Activated CD8-positive, alpha-beta memory T cell treated with anti-CD3 and anti-CD28 coated beads, Interleukin-2, amount 50 U/mL, for 1 hour (primary cell): ENCODE measurements around the gene NXPE4.
"Not testable (repeated sequence)": the region's sequence is repeated elsewhere in the genome, so short reads cannot be mapped to it uniquely, and the experiment has no call there.

ENCODE experiments used
- DNase-seq: peaks from one replicate; pipeline ENCODE4 v3.0.0-alpha.2; 2020; ENCODE audit errors: extremely low read depth

Gene NXPE4

GRCh38 chr11:114610550-114610949, 15.0 kb upstream of the NXPE4 start:
- no peak for DNase-seq

DNA sequence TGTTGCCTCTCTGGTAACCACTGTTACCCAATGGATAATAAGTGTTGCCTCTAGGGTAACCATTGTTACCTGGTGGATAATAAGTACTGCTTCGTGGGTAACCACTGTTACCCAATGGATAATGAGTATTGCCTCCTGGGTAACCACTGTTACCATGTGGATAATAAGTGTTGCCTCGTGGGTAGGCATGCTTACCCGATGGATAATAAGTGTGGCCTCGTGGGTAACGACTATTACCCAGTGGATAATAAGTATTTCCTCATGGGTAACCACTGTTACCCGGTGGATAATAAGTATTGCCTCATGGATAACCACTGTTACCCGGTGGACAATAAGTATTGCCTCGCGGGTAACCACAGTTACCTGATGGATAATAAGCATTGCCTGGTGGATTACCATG, 13.8 kb upstream of the NXPE4 start:
- DNase-seq = no peak

DNA sequence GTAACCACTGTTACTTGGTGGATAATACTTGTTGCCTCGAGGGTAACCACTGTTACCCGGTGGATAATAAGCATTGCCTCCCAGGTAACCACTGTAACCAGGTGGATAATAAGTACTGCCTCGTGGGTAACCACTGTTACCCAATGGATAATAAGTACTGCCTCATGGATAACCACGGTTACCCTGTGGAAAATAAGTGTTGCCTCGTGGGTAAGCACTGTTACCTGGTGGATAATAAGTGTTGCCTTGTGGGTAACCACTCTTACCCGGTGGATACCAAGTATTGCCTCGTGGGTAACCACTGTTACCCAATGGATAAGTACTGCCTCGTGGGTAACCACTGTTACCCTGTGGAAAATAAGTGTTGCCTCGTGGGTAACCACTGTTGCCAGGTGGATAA, 13.0 kb upstream of the NXPE4 start:
- not testable (repeated sequence) for DNase-seq

GRCh38 chr11:114607753-114608459, 12.3 kb upstream of the NXPE4 start:
- no peak for DNase-seq

DNA sequence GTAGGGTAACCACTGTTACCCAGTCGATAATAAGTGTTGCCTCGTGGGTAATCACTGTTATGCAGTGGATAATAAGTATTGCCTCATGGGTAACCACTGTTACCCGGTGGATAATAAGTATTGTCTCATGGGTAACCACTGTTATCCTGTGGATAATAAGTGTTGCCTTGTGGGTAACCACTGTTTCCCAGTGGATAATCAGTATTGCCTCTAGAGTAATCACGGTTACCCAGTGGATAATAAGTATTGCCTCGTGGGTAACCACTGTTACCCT, 11.2 kb upstream of the NXPE4 start:
- not testable (repeated sequence) for DNase-seq

DNA sequence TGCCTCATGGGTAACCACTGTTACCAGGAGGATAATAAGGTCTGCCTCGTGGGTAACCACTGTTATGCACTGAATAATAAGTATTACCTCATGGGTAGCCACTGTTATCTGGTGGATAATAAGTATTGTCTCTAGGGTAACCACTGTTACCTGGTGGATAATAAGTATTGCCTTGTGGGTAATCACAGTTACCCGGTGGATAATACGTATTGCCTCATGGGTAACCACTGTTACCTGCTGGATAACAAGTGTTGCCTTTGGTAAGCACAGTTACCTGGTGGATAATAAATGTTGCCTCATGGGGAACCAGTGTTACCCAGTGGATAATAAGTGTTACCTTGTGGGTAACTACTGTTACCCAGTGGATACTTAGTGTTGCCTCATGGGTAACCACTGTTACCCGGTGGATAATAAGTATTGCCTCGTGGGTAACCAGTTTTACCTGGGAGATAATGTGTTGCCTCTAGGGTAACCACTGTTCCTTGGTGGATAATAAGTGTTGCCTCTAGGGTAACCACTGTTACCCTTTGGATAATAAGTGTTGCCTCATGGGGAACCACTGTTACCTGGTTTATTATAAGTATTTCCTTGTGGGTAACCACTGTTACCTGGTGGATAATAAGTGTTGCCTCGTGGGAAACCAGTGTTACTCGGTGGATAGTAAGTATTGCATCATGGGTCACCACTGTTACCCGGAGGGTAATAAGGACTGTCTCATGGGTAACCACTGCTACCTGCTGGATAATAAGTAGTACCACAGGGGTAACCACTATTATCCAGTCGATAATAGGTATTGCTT, 10.6 kb upstream of the NXPE4 start:
- no peak for DNase-seq

GRCh38 chr11:114605370-114605769, 9.8 kb upstream of the NXPE4 start:
- no peak for DNase-seq

DNA sequence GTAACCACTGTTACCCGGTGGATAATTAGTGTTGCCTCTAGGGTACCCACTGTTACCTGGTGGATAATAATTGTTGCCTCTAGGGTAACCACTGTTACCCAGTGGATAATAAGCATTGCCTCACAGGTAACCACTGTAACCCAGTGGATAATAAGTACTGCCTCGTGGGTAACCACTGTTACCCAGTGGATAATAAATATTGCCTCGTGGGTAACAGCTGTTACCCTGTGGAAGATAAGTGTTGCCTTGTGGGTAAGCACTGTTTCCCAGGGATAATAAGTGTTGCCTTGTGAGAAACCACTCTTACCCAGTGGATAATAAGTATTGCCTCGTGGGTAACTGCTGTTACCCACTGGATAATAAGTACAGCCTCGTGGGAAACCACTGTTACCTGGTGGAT, 9.3 kb upstream of the NXPE4 start:
- no peak for DNase-seq

DNA sequence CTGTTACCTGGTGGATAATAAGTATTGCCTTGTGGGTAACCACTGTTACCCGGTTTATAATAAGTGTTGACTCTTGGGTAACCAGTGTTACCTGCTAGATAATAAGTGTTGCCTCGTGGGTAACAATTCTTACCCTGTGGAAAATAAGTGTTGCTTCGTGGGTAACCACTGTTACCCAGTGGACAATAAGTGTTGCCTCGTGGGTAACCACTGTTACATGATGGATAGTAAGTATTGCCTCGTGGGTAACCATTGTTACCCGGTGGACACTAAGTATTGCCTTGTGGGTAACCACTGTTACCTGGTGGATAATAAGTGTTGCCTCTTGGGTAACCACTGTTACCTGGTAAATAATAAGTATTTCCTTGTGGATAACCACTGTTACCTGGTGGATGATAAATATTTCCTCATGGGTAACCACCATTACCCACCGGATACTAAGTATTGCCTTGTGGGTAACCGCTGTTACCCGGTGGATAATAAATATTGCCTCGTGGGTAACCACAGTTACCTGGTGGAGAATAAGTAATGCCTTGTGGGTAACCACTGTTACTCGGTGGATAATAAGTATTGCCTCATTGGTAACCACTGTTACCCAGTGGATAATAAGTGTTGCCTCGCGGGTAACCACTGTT, 8.7 kb upstream of the NXPE4 start:
- DNase-seq = no peak

GRCh38 chr11:114603151-114603550, 7.6 kb upstream of the NXPE4 start:
- not testable (repeated sequence) for DNase-seq

GRCh38 chr11:114598461-114598860, 2.9 kb upstream of the NXPE4 start:
- DNase-seq = no peak

GRCh38 chr11:114596175-114596919, 761 bp upstream of the NXPE4 start:
- DNase-seq = no peak

DNA sequence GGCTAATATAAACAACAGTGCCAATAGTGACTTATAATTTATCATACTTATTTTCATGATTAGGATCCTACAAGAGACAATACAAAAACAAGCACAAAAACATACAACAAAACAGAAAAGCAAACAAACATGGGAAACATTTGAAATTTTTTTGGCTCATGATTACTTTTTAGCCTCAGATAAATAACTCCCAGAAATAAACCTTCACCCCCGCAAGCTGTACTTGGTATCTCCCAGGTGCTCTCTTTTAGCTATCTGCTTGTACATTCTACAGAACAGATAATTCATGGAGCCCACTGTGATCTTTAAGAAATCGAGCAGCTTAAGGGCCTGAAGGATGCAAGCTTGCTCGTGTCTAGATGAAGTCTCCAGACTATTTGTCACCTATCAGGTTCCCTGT, 883 bp downstream of the NXPE4 start:
- DNase-seq = no peak

DNA sequence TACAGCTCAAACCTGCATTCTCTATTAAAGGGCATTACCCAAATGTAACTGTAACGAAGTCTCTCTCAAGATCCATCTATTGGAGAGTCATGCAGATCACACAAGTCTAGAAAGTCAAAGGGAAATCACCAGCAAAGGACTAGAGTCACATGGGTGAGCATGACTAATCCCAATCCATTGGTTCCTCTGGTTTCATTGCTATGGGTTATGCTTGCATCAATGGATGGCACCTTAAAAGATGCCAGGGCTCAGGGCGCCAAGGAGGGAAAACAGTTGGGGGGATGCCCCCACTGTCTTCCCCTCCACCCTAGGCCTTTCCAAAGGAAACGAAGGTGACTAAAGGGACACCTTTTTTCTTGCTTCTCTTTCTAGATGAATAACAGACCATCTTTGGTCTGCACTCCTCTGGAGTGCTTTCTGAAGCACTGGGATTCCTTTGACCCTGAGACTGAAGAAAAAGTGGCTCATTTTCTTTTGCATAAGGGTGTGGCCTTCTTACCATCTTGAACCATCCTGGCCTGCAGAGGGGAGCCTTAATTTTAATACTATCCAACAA, 8.1 kb downstream of the NXPE4 start:
- DNase-seq = no peak

DNA sequence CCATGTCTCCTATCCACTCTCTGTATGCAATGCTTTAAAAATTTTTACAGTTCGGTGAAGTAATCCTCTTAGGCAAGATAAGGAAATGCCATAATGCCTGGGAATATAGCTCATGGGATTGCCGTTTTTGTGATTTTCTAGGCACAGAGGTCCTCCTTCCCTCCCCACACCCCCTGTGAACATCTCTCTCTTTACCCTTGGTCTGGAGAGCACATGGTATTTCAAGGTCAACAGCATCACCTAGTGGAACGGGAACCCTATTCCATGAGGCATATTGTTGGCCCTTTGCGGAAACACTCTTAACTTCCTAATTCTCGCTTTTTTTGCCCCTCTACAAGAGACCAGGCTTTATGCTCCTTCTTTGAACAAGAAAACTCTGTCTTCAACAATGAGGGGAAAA, 8.8 kb downstream of the NXPE4 start:
- no peak for DNase-seq

DNA sequence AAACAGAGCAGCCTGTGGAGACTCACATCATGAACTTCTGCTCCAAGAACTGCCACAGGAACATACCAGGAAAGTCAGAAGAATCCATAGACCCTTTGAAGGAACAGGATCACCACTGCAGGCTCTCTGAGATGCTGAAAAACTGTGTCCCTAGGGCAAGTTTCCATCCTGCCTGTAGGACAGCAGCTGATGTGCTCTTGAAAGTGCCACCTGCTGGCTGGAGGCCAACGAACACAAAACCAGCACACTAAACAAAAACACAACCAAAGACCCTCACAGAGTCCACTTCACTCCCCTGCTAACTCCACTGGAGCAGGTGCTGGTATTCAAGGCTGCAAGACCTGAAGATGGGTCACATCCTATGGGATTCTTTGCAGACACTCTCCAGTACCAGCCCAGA, 23.9 kb downstream of the NXPE4 start:
- DNase-seq = no peak

GRCh38 chr11:114569801-114570200, 25.8 kb downstream of the NXPE4 start:
- DNase-seq = no peak

DNA sequence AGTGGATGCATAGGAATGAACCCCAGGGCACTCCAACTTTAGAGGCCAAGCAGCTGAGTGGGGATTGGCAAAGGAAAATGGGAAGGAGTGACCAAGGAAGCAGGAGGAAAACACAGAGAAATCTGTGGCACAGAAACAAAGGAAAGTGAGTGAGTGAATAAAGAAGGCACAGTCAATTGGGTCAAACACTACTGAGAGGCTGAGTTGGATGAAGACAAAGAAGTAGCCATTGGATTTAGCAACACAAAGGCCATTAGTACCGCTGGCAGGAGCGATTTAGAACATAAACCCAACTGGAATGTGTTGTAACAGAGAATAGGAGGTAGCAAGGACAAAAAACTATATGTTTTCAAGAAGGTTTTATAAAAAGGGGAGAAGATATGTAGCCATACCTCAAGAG, 29.3 kb downstream of the NXPE4 start:
- no peak for DNase-seq

- DNase-seq = no peak
These were observed 30.8 kb downstream of the NXPE4 start for GRCh38 chr11:114564831-114565230.

GRCh38 chr11:114563077-114563476, 32.5 kb downstream of the NXPE4 start:
- no peak for DNase-seq

- no peak for DNase-seq
These were observed 33.2 kb downstream of the NXPE4 start for GRCh38 chr11:114562166-114562916.
